Peyer's patch (tissue), 4 donors: ENCODE measurements around the gene RTP4. TPM values are rescaled to one million over a fixed set of nuclear protein-coding genes. Genes with fewer than 3 reads are reported as not detected.
A peak's percentile ranks its signal among the peaks of the same experiment; 100 is the strongest.

Source experiments
- DNase-seq, 3 donors: peaks; one replicate each; pipeline ENCODE4 v3.0.0-alpha.2; 2017 to 2019
- H3K27ac ChIP-seq, 4 donors: fragments of 200-600 bp; sonication (generic); one replicate each; pipeline ENCODE4 v1.5.1; 2016 to 2019
- H3K27me3 ChIP-seq, 2 donors: fragments of 200-600 bp; sonication (generic); one replicate each; pipeline ENCODE4 v1.5.1; 2019
- H3K36me3 ChIP-seq, 3 donors: fragments of 200-600 bp; sonication (generic); one replicate each; pipeline ENCODE4 v1.5.1; 2016 to 2019
- H3K4me1 ChIP-seq, 4 donors: fragments of 200-600 bp; sonication (generic); one replicate each; pipeline ENCODE4 v1.5.1; 2016 to 2019
- H3K4me3 ChIP-seq, 4 donors: fragments of 200-600 bp; sonication (generic); 1 replicate in 3 of 4; 2 replicates in 1 of 4; pipeline ENCODE4 v1.5.1; 2016 to 2019; ENCODE audit warnings: mild to moderate bottlenecking in 1 of 4
- H3K9me3 ChIP-seq, 4 donors: fragments of 200-600 bp; sonication (generic); one replicate each; pipeline ENCODE4 v1.5.1; 2016 to 2019; ENCODE audit warnings: mild to moderate bottlenecking in 1 of 4
- CTCF ChIP-seq, 6 experiments: fragments of 450-650 bp in 4 of 6; fragments of 200-600 bp in 2 of 6; sonication (generic) in 1 of 6; IDR thresholded peaks; one replicate each; pipeline ENCODE4 v1.5.1; 2017 to 2019; ENCODE audit warnings: antibody characterized with exemption in 6 of 6, mild to moderate bottlenecking in 3 of 6, moderate library complexity in 1 of 6
- POLR2A ChIP-seq, 2 donors: fragments of 450-650 bp; IDR thresholded peaks; one replicate each; pipeline ENCODE4 v1.5.1; 2017; ENCODE audit warnings: antibody characterized with exemption in 2 of 2, mild to moderate bottlenecking in 2 of 2, moderate library complexity in 2 of 2
- total RNA-seq, 4 donors: library from RNA; depleted of rRNA; stranded (reverse); fragments of >200 nt; gene quantifications; one replicate each; pipeline ENCODE4 v1.1.0, GENCODE V29; 2016

RTP4 gene
- total RNA-seq, 4 donors from 2014 or later, result 3.5 to 12.4 (median 5.6) TPM

GRCh38 chr3:187370051-187370450 lies 1.9 kb downstream of the RTP4 start:
- TF ChIP-seq CTCF (IDR thresholded peaks at IDR 0.05), result no peak
- no peak for TF ChIP-seq POLR2A (IDR thresholded peaks at IDR 0.05)
- no peaks in the 10 kb centered on the region for H3K27me3 ChIP-seq
- peak overlapping the region in 1 of 4 donors; percentile 57 for H3K4me3 ChIP-seq
- H3K4me1 ChIP-seq, result peaks cover 0 to 15% (median 7%) of the 10 kb centered on the region in 4 donors
- no peak overlapping the region for H3K27ac ChIP-seq
- no peak for DNase-seq
- peaks cover 0 to 16% (median 0%) of the 10 kb centered on the region in 3 donors for H3K36me3 ChIP-seq
- H3K9me3 ChIP-seq, result no peaks in the 10 kb centered on the region

DNA sequence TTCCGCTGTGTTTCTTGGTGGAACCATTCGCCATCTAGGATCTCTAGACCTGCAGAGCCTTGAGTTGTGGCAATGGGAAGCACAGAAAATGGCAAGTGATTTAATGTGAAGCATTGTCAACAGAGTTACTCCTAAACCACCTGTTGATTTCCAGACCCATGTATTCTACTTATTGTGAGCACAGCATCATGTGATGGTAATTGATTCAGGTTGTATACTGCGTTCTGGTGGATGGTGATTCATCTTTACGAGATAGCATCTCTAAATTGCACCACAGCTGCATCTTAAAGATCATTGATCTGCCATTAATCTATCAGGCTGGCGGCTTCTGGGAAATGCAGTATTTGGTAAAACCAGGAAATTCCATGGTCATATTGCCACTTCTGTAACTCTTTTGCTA lies 7.4 kb downstream of the RTP4 start:
- H3K4me1 ChIP-seq, result no peaks in the 10 kb centered on the region
- DNase-seq, result no peak
- no peaks in the 10 kb centered on the region for H3K27me3 ChIP-seq
- H3K9me3 ChIP-seq, result no peaks in the 10 kb centered on the region
- no peak overlapping the region for H3K4me3 ChIP-seq
- H3K27ac ChIP-seq, result no peak overlapping the region
- peaks cover 0 to 16% (median 0%) of the 10 kb centered on the region in 3 donors for H3K36me3 ChIP-seq
- TF ChIP-seq CTCF (IDR thresholded peaks at IDR 0.05) (no peak), POLR2A (IDR thresholded peaks at IDR 0.05) (no peak)

DNA sequence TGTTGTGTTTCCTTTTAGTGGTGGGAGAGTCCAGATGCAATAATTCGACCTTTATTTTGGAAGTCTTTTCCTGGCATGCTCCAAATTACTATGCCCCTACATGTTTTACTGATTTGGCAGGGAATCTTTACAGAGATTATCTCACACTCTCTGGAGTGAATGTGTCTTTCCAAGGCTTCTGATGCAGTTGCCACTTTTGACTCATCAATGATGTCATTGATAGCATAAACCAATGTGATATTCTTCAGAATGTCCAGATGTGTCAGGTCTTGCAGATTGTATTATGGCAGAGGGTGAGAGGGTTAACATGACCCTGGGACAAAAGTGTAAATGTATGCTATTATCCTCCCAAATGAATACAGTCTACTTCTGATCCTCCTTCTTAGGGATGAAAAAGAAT lies 9.7 kb downstream of the RTP4 start:
- no peaks in the 10 kb centered on the region for H3K27me3 ChIP-seq
- no peak overlapping the region for H3K27ac ChIP-seq

DNA sequence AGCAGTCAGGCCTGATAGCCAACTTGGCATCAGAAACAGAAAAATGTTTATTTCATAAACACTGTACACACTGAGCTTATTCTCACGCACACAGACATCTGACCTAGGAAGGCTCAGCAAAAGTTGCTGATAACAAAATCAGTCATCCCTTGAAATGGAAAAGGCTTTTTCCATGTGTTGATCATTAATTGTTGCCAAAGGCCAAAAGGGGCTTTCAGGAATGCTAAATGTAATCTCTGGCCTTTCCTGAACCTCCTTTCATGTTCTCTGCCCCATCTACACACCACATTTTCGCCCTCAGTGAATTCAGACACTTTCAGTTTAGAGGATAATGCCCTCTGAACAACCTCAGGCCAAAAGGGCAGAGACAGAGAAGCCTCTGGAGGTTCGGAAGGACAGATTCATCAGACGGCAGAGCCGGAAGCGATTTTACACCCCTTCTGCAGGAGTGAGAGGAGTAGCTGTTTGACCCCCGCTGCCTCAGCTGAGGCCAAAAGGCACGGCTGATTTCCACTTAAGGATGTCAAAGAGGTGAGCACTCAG lies 14.5 kb downstream of the RTP4 start:
- no peaks in the 10 kb centered on the region for H3K36me3 ChIP-seq
- H3K9me3 ChIP-seq, result no peaks in the 10 kb centered on the region
- no peaks in the 10 kb centered on the region for H3K27me3 ChIP-seq
- no peak for DNase-seq
- H3K4me1 ChIP-seq, result no peaks in the 10 kb centered on the region
- no peak overlapping the region for H3K27ac ChIP-seq
- TF ChIP-seq POLR2A (IDR thresholded peaks at IDR 0.05), result no peak
- no peak for TF ChIP-seq CTCF (IDR thresholded peaks at IDR 0.05)
- no peak overlapping the region for H3K4me3 ChIP-seq

More for the DNA sequence above, 9.7 kb downstream of the RTP4 start:
- Histone ChIP-seq H3K36me3 (no peaks in the 10 kb centered on the region), H3K4me3 (no peak overlapping the region), H3K4me1 (no peaks in the 10 kb centered on the region), H3K9me3 (no peaks in the 10 kb centered on the region)
- no peak for TF ChIP-seq CTCF (IDR thresholded peaks at IDR 0.05)
- TF ChIP-seq POLR2A (IDR thresholded peaks at IDR 0.05), result no peak
- no peak for DNase-seq

DNA sequence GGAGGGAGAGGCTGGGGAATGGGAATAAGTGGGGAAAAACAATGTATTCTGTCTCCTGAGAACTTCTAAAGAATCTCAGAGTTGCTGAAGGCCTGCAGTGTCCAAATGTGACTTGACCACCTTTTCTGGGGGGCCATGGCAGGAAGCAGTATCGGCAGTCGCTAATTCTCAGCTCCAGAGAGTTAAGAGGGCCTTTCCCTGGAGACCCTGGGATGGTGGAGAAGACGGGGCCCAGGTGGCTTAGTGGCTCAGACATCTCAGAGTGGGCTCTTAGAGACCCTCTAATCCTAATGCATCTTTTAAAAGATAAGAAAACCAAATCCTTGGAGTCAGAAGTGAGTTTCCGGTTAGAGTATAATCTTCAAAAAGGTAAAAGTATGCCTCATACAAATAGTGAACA lies 15.1 kb downstream of the RTP4 start:
- Histone ChIP-seq H3K4me3 (no peak overlapping the region), H3K9me3 (no peaks in the 10 kb centered on the region), H3K27ac (no peak overlapping the region), H3K4me1 (no peaks in the 10 kb centered on the region), H3K36me3 (no peaks in the 10 kb centered on the region), H3K27me3 (no peaks in the 10 kb centered on the region)
- TF ChIP-seq CTCF (IDR thresholded peaks at IDR 0.05), result no peak
- TF ChIP-seq POLR2A (IDR thresholded peaks at IDR 0.05), result no peak
- no peak for DNase-seq

DNA sequence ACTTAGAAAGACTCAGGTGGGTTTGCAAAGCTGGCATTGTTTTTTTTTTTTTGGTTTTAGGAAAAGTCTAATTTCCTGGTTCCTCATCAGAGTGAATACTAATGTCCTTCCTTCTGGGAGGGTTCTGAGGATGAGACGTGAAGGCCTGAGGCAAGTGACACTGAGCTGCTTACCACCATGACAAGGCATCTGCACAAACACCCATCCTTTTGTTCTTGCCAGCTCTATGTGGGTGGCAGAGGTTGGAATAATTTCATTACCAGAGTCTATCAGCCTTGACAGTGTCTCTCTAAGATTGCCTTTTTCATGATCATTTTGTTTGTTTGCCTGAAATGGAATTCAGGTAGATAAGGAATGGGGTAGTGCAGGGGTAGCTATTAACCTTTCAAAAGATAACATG lies 17.1 kb downstream of the RTP4 start:
- H3K27me3 ChIP-seq, result no peaks in the 10 kb centered on the region
- no peak for DNase-seq
- H3K4me1 ChIP-seq, result no peaks in the 10 kb centered on the region
- H3K4me3 ChIP-seq, result no peak overlapping the region
- H3K9me3 ChIP-seq, result no peaks in the 10 kb centered on the region
- H3K36me3 ChIP-seq, result no peaks in the 10 kb centered on the region
- no peak for TF ChIP-seq CTCF (IDR thresholded peaks at IDR 0.05)
- TF ChIP-seq POLR2A (IDR thresholded peaks at IDR 0.05), result no peak
- no peak overlapping the region for H3K27ac ChIP-seq
